AG09309 (cell line): ENCODE results near the gene SPATS2.

Experiments
- DNase-seq: peaks from one replicate; pipeline ENCODE4 v3.0.0-alpha.2; 2010; ENCODE audit warnings: low read depth
- H3K4me3 ChIP-seq: 2 replicates; pipeline ENCODE4 v1.5.1; 2011; ENCODE audit warnings: mild to moderate bottlenecking, low read depth, low read length, moderate library complexity; ENCODE audit not compliant: control insufficient read depth
- CTCF ChIP-seq: IDR thresholded peaks from 2 replicates; pipeline ENCODE4 v1.5.1; 2011; ENCODE audit warnings: mild to moderate bottlenecking, low read depth, low read length, inconsistent platforms; ENCODE audit not compliant: insufficient read depth, control insufficient read depth; ENCODE audit errors: missing control alignments

Gene SPATS2

GRCh38 chr12:49476091-49476490 lies 108.8 kb downstream of the SPATS2 start:
- TF ChIP-seq CTCF = no peak
- H3K4me3 ChIP-seq = no peak overlapping the region
- no peak for DNase-seq

GRCh38 chr12:49478949-49479664 lies 111.8 kb downstream of the SPATS2 start:
- DNase-seq = no peak
- no peak for TF ChIP-seq CTCF
- no peak overlapping the region for H3K4me3 ChIP-seq

- no peak overlapping the region for H3K4me3 ChIP-seq
- no peak for TF ChIP-seq CTCF
- no peak for DNase-seq
Measured at GRCh38 chr12:49482095-49483051, 115.1 kb downstream of the SPATS2 start.

GRCh38 chr12:49483619-49484018 lies 116.4 kb downstream of the SPATS2 start:
- no peak for TF ChIP-seq CTCF
- H3K4me3 ChIP-seq = no peak overlapping the region
- no peak for DNase-seq

- no peak for TF ChIP-seq CTCF
- DNase-seq = no peak
Measured at GRCh38 chr12:49487605-49488004, 120.3 kb downstream of the SPATS2 start.

GRCh38 chr12:49489154-49489553 lies 121.9 kb downstream of the SPATS2 start:
- no peak for TF ChIP-seq CTCF

More at GRCh38 chr12:49487605-49488004, 120.3 kb downstream of the SPATS2 start:
- H3K4me3 ChIP-seq = no peak overlapping the region

More at GRCh38 chr12:49489154-49489553, 121.9 kb downstream of the SPATS2 start:
- H3K4me3 ChIP-seq = no peak overlapping the region
- no peak for DNase-seq
